Mesenteric fat pad (tissue), 1 donor: ENCODE data around the gene RIOK1. TPM values are rescaled to one million over a fixed set of nuclear protein-coding genes. Genes with fewer than 3 reads are reported as not detected.
"Not testable (repeated sequence)": the region's sequence is repeated elsewhere in the genome, so short reads cannot be mapped to it uniquely, and the experiment has no call there.

Source experiments
- DNase-seq: peaks from one replicate; pipeline ENCODE4 v3.0.0-alpha.2; 2020; ENCODE audit warnings: low spot score
- long read RNA-seq: library from polyadenylated mRNA; unstranded; transcript quantifications from one replicate; pipeline ENCODE4 v2.0.0, GENCODE V29; 2020
- total RNA-seq: library from RNA; stranded (reverse); fragmentation: NEBNext Ultra II Directional; extraction: Animal tissue kit (Norgen Biotek cat#: 25700); gene quantifications from one replicate; pipeline ENCODE4 v1.2.1, GENCODE V29; 2021
- donor health status: DM: yes; HTN: yes; CAD: no.

The RIOK1 gene
- total RNA-seq, result 29.5 TPM
- long read RNA-seq, transcript RIOK1-202 (17 exons, 2,810 nt), result major isoform, 83 of 229 reads
- long read RNA-seq, partial matches to known transcripts, result 114 of 229 reads
- long read RNA-seq, other reads (novel, unspliced or antisense), result 32 of 229 reads

DNA sequence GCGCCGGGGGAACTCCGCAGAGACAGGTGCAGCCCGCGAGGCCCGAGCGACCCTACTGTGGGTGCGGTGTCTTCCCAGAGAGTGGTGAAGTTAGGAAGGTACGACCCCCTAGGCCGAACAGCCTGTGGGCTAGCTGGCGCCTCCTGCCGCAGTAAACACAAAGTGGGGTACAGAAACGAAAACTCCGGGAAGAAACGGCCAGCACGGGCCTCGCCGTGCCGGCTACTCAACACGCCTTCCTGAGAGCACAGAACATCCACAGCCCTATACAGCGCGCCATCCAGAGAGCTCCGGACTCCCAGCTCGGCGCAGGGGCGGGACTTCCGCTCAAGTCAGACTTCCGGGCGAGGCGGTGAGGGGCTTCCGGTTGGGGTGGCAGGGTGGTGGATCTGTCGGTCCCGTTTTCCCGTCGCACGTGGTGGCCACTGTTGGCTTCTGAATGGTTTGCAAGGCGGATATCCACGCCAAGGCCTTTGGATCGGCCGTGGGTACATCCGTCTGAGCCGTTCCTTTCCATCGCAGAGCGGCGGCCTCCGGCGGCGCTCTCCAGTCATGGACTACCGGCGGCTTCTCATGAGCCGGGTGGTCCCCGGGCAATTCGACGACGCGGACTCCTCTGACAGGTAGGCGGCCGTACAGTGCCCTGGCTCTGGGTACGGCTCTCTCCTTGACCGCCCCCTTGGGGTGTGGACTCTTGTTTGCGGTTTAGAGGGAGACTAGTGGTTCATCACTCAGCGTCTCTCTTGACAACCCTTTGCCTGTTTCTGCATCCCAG lies at the start of gene RIOK1, which contains the start of gene CAGE1:
RIOK1 (plus strand) TSS at position 358 of the 775 bp plus-strand sequence; CDS start at position 553, 195 bp downstream.
CAGE1 (minus strand) TSS at position 292 of the 775 bp plus-strand sequence. CDS start 2,569 bp downstream, outside the sequence.
- peak; percentile 99 for DNase-seq

- no peak for DNase-seq
Observed at GRCh38 chr6:7341271-7341670, 48.3 kb upstream of the RIOK1 start.

DNA sequence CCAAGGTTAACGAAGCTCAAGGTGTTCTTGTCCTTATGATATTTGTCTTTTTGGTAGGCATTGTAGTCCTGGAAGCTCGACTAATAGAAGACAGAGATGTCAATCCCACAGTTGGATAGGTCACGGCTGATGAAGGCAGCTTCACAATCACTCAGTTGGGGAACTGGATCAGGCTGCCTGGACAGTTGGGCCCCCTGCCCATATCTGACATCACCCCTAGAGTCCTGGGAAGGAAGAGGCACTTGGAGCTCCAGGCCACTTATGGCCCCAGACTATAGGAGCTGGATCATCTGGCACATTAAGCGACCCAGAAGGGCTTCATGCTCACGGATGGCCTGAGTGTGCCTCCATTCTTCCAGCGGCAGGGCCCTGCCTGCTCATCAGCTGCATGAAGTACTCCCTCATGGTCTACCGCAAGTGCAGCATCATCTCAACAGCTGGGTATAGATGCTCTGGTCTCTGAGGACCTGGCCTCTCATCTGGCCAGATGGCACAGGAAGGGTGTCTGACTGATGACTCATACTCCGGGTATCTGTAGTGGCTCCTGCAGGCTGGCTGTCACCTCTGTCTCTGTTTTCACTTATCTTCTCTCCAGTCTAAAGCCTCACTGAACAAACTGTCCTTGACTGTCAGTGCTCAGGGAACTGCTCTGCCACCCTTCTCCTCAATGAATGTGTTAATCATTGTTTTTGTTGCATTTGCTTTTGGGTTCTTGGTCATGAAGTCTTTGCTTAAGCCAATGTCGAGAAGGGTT lies 47.4 kb upstream of the RIOK1 start:
- DNase-seq, result no peak

- no peak for DNase-seq
Observed at GRCh38 chr6:7343546-7344475, 45.8 kb upstream of the RIOK1 start.

DNA sequence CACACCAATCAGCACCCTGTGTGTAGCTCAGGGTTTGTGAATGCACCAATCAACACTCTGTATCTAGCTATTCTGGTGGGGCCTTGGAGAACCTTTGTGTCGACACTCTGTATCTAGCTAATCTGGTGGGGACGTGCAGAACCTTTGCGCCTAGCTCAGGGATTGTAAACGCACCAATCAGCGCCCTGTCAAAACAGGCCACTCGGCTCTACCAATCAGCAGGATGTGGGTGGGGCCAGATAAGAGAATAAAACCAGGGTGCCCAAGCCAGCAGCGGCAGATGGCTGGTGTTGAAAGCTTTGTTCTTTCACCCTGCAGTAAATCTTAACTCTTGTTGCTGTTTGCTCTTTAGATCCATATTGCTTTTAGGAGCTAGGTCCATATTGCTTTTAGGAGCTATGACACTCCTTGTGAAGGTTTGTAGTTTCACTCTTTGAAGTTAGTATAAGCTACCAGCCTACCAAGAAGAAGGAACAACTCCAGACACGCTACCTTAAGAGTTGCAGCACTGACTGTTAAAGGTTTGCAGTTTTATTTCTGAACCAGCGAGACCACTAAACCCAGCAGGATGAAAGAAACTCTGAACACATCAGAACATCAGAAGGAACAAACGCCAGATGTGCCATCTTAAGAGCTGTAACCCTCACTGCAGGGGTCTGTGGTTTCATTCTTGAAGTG lies 44.7 kb upstream of the RIOK1 start:
- DNase-seq, result not testable (repeated sequence)

DNA sequence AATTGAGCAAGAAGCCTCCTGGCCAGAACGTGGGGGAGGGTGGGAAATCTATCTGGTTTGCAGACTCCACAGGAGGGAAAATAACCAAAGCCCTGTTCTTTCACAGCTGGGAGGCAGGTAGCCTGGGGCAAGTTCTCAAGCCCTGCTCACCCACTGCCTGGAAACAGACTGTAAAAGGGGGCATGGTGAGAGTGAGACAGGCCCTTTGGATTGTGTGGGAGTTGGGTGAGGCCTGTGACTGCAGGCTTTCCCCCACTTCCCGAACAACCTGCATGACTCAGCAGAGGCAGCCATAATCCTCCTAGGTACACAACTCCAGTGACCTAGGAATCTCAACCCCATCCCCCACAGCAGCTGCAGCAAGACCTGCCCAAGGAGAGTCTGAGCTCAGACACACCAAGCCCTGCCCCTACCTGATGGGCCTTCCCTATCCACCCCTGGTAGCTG lies 42.0 kb upstream of the RIOK1 start:
- DNase-seq, result not testable (repeated sequence)

DNA sequence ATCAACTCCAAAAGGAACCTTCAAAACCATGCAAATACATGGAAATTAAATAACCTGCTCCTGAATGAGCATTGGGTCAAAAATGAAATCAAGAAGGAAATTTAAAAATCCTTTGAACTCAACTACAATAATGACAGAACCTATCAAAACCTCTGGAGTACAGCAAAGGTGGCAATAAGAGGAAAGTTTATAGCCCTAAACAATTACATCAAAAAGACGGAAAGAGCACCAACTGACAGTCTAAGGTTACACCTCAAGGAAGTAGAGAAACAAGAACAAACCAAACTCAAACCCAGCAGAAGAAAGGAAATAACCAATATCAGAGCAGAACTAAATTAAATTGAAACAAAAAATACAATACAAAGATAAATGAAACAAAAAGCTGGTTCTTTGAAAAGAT lies 39.0 kb upstream of the RIOK1 start:
- not testable (repeated sequence) for DNase-seq

DNA sequence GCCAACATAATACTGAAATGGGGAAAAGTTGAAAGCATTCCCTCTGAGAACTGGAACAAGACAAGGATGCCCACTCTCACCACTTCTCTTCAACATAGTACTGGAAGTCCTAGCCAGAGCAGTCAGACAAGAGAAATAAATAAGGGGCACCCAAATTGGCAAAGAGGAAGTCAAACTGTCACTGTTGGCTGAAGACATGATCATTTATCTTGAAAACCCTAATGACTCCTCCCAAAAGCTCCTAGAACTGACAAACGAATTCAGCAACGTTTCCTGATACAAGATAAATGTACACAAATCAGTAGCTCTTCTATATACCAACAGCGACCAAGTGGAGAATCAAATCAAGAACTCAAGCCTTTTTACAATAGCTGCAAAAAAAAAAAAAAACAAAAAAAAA lies 37.7 kb upstream of the RIOK1 start:
- DNase-seq, result not testable (repeated sequence)

- DNase-seq, result no peak
Observed at GRCh38 chr6:7367408-7367807, 22.2 kb upstream of the RIOK1 start.

GRCh38 chr6:7373739-7374138 lies 15.9 kb upstream of the RIOK1 start:
- no peak for DNase-seq

DNA sequence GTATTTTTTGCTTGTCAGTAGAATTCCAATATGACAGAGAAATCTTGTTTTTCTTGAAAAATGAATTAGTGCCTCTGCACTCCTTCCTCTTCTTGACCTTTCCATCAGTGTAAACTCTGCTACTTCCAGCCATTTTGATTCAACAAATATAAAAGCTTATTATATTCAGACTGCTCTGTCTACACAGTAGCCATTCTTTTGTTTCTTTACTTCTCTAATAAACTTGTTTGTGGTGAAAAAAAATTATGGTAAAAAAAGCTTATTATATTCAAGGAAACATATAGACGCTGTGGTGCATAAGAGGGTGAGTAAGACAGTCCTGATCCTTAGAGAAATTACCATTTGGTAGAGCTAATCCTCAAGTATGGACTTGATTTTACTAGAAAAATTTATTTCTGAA lies 11.6 kb upstream of the RIOK1 start:
- DNase-seq, result no peak

DNA sequence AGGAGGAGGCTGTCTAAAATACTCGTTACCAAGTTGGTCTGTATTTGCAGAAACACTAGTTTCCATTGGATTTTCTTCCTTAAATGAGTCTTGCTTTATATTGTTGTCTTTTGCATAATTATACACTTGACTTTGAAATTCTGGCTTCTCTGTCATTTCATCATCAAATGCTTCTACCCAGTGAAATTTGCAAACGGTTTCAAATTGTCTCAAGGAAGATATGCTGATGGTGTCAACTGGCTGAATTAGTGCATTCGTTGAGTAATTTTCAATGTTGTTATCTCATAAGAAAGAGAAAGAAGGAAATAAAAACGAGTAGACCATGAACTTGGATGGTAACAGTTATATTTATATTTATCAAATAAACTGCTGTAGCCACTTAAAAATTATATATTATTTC lies 10.9 kb upstream of the RIOK1 start:
- no peak for DNase-seq

DNA sequence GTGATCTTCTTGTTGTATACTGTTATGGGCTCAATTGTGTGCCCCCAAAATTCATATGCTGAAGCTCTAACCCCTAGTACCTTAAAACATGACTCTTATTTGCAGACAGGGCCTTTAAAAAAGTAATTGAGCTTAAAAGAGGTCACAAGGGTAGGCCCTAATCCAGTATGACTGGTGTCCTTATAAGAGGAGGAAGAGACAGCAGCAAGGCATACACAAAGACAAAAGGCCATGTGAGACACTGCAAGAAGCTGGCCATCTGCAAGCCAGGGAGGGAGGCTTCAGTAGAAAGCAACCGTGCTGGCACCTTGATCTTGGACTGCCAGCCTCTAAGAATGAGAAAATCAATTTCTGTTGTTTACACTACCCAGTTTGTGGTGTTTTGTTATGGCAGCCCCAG lies 8.5 kb upstream of the RIOK1 start:
- no peak for DNase-seq

DNA sequence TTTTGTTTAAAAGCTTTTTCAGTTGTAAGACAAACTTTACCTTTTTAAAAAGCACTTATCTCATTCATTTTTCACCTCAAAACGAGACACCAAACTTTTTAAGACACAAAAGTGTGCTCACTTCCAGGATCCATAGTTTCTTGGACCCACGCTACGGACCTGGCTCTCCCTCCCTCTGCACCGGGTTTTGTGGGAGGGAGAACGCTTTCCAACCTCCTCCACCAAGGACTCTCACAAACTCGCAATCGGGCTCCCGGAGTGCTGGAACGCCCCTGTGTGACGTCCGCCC lies 502 bp upstream of the RIOK1 start:
- no peak for DNase-seq

- DNase-seq, result no peak
Observed at GRCh38 chr6:7390226-7390878, 744 bp downstream of the RIOK1 start.

DNA sequence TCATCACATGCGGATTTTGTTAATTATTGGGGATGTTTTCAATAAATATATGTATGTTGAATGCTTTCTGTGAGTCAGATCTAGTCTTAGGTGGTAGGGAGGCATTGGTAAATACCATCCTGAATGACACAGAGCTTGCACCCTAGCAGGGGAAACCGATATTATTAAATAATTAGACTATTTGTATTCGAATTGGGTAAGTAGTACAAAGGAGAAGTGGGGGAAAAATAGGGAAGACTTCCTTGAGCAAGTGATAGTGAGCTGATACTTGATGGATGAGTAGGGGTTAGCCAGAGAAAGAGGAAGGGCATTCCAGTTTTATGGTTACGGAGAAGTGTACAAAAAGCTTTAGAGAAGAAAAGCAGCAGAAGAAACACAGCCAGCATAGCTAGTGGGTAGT lies 1.5 kb downstream of the RIOK1 start:
- DNase-seq, result no peak

- DNase-seq, result no peak
Observed at GRCh38 chr6:7392402-7392801, 2.8 kb downstream of the RIOK1 start.

DNA sequence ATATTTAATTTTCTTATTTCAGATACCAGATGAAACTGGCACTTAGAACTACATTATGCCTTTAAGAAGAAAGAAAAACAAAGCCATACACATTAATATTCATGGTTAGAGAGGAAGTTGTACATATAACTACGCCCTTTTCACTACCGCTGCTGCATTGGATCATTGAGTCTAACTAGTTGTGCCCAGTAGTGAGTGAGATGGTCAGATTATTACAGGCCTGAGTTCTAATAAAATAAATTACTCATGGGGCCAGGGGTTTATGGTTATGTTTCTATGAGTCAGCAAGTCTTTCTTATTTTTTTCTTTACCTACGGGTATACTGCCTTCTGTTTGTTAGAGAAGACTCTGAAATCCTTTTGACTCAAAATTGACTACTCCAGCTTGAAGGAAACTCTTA lies 11.5 kb downstream of the RIOK1 start:
- no peak for DNase-seq

- DNase-seq, result no peak
Observed at GRCh38 chr6:7402716-7403115, 13.1 kb downstream of the RIOK1 start.

GRCh38 chr6:7404546-7404945 lies 14.9 kb downstream of the RIOK1 start:
- no peak for DNase-seq
